Right lung (tissue), 10 donors: Measurements from ENCODE around the gene SCP2. TPM values are rescaled to one million over a fixed set of nuclear protein-coding genes. Genes with fewer than 3 reads are reported as not detected.

ENCODE experiments used
- DNase-seq, 2 donors: peaks; one replicate each; pipeline ENCODE4 v3.0.0-alpha.2; 2013
- long read RNA-seq, 8 donors: transcript quantifications; one replicate each; lab custom pipeline, GENCODE V29; 2026
- polyA plus RNA-seq, 5 donors: library from polyadenylated mRNA; unstranded; fragments of 120-200 nt; gene quantifications; one replicate each; pipeline versions ENCODE4 v1.2.1 to v1.2.3, GENCODE V29; 2013; ENCODE audit warnings: inconsistent platforms in 1 of 5, low replicate concordance in 1 of 5; ENCODE audit not compliant: insufficient read length in 5 of 5, insufficient read depth in 1 of 5

Gene SCP2, protein sequence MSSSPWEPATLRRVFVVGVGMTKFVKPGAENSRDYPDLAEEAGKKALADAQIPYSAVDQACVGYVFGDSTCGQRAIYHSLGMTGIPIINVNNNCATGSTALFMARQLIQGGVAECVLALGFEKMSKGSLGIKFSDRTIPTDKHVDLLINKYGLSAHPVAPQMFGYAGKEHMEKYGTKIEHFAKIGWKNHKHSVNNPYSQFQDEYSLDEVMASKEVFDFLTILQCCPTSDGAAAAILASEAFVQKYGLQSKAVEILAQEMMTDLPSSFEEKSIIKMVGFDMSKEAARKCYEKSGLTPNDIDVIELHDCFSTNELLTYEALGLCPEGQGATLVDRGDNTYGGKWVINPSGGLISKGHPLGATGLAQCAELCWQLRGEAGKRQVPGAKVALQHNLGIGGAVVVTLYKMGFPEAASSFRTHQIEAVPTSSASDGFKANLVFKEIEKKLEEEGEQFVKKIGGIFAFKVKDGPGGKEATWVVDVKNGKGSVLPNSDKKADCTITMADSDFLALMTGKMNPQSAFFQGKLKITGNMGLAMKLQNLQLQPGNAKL
- 100 to 1,000 TPM; 133 to 168 (median 157) TPM for polyA plus RNA-seq
- long read RNA-seq, donor 1, transcript SCP2-203 (16 exons, 2,811 nt) = minor isoform, 17 of 97 reads
- long read RNA-seq, donor 1, transcript SCP2-205 (4 exons, 1,298 nt) = minor isoform, 6 of 97 reads
- long read RNA-seq, donor 1, transcript SCP2-207 (5 exons, 894 nt) = major isoform, 69 of 97 reads
- long read RNA-seq, donor 1, partial matches to known transcripts = 0 of 97 reads
- long read RNA-seq, donor 1, other reads (novel, unspliced or antisense) = 0 of 97 reads
- long read RNA-seq, donor 2, transcript SCP2-207 (5 exons, 894 nt) = major isoform, 44 of 58 reads
- long read RNA-seq, donor 2, transcript SCP2-203 (16 exons, 2,811 nt) = minor isoform, 7 of 58 reads
- long read RNA-seq, donor 2, partial matches to known transcripts = 0 of 58 reads
- long read RNA-seq, donor 2, other reads (novel, unspliced or antisense) = 5 of 58 reads
- long read RNA-seq, donor 3, transcript SCP2-205 (4 exons, 1,298 nt) = minor isoform, 5 of 67 reads
- long read RNA-seq, donor 3, transcript SCP2-207 (5 exons, 894 nt) = major isoform, 43 of 67 reads
- long read RNA-seq, donor 3, transcript SCP2-203 (16 exons, 2,811 nt) = minor isoform, 11 of 67 reads
- long read RNA-seq, donor 3, partial matches to known transcripts = 5 of 67 reads
- long read RNA-seq, donor 3, other reads (novel, unspliced or antisense) = 0 of 67 reads
- long read RNA-seq, donor 4, transcript SCP2-203 (16 exons, 2,811 nt) = minor isoform, 7 of 43 reads
- long read RNA-seq, donor 4, transcript SCP2-207 (5 exons, 894 nt) = major isoform, 25 of 43 reads
- long read RNA-seq, donor 4, partial matches to known transcripts = 11 of 43 reads
- long read RNA-seq, donor 4, other reads (novel, unspliced or antisense) = 0 of 43 reads
- long read RNA-seq, donor 5, transcript SCP2-205 (4 exons, 1,298 nt) = minor isoform, 5 of 129 reads
- long read RNA-seq, donor 5, transcript SCP2-207 (5 exons, 894 nt) = major isoform, 71 of 129 reads
- long read RNA-seq, donor 5, transcript SCP2-203 (16 exons, 2,811 nt) = minor isoform, 12 of 129 reads
- long read RNA-seq, donor 5, partial matches to known transcripts = 38 of 129 reads
- long read RNA-seq, donor 5, other reads (novel, unspliced or antisense) = 0 of 129 reads
- long read RNA-seq, donor 6, transcript SCP2-207 (5 exons, 894 nt) = major isoform, 83 of 98 reads
- long read RNA-seq, donor 6, transcript SCP2-203 (16 exons, 2,811 nt) = minor isoform, 12 of 98 reads
- long read RNA-seq, donor 6, partial matches to known transcripts = 0 of 98 reads
- long read RNA-seq, donor 6, other reads (novel, unspliced or antisense) = 0 of 98 reads
- long read RNA-seq, donor 7, transcript SCP2-203 (16 exons, 2,811 nt) = minor isoform, 8 of 79 reads
- long read RNA-seq, donor 7, transcript SCP2-207 (5 exons, 894 nt) = major isoform, 68 of 79 reads
- long read RNA-seq, donor 7, partial matches to known transcripts = 0 of 79 reads
- long read RNA-seq, donor 7, other reads (novel, unspliced or antisense) = 0 of 79 reads
- long read RNA-seq, donor 8, transcript SCP2-207 (5 exons, 894 nt) = major isoform, 21 of 26 reads
- long read RNA-seq, donor 8, partial matches to known transcripts = 0 of 26 reads
- long read RNA-seq, donor 8, other reads (novel, unspliced or antisense) = 0 of 26 reads

- DNase-seq = peak; percentile 62 to 71
These were observed at the start of gene SCP2 for GRCh38 chr1:52927212-52928014. SCP2 (plus strand) TSS chr1:52927276; CDS start chr1:52927397, 121 bp downstream.

GRCh38 chr1:52877554-52877953 is 49.5 kb upstream of the SCP2 start:
- DNase-seq = no peak

DNA sequence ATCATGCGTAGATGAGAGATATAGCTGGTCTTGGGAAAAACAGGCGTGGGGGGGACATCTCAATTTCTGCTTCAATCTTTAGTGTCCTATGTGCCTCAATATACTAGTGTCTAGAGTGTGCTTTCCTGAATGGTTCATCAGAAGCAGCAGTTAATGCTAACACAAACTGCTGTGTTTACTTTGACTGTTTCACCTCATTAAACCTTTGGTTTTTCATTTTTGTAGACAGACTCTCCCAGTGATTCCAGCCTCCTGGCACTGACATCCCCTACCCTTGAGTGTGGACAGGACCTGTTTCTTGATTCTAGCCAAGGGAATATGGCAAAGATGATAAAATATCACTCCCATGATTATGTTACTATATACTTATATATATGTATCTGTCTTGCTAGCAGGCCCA is 46.9 kb upstream of the SCP2 start:
- no peak for DNase-seq

DNA sequence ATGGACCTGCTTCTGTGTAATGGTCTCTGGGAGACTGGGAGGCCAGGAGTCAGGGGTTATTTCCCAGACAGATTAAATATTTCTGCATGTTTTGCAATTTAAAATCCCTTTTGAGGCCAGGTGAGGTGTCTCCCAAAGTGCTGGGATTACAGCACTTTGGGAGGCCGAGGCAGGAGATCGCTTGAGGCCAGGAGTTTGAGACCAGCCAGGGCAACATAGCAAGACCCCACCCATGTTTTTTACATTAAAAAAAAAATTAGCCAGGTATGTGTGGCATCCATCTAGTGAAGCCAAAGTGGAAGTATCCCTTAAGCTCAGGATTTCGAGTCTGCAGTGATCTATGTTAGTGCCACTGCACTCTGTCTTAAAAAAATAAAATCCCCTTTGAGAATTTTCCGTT is 39.6 kb upstream of the SCP2 start:
- DNase-seq = no peak

DNA sequence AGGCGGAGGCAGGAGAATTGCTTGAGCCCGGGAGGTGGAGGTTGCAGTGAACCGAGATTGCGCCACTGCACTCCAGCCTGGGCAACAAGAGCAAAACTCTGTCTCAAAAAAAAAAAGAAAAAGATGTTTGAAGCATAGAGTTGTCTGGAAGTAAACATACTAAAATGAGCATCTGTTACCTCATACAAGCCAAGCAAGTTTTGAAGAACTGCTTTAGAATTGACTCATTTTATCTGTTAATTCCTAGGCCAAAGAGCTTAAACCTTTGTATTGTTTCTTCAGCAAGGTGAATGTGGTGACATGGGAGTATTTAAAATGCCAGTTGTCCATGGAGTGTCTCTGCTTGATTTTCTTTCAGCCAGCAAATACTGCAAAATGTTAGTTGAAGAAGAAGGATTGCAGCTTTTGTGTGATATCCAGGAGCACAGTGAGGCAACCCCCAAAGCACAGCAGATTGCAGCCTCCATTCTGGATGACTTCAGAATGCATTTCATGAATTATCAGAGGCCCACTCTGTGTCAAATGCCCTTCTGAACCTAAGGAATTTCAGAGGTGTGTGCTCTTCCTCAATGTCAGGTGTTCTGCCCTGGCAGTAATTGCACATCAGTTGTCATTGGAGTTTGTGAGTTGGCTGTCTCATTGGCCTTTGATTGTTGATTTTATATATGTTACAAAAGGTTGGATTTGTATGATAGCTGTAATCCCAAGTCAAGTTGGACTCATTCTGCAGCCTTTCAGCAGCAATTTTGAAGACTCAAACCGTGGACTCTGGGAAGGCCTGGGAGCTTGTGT is 34.5 kb upstream of the SCP2 start:
- DNase-seq = no peak

GRCh38 chr1:52899445-52899894 is 27.6 kb upstream of the SCP2 start:
- DNase-seq = no peak

GRCh38 chr1:52900402-52900801 is 26.7 kb upstream of the SCP2 start:
- DNase-seq = no peak

GRCh38 chr1:52901384-52901783 is 25.7 kb upstream of the SCP2 start:
- DNase-seq = no peak

GRCh38 chr1:52904208-52904926 is 22.7 kb upstream of the SCP2 start:
- DNase-seq = no peak

GRCh38 chr1:52904927-52905698 is 22.0 kb upstream of the SCP2 start:
- no peak for DNase-seq

GRCh38 chr1:52906135-52906603 is 20.9 kb upstream of the SCP2 start:
- DNase-seq = no peak

DNA sequence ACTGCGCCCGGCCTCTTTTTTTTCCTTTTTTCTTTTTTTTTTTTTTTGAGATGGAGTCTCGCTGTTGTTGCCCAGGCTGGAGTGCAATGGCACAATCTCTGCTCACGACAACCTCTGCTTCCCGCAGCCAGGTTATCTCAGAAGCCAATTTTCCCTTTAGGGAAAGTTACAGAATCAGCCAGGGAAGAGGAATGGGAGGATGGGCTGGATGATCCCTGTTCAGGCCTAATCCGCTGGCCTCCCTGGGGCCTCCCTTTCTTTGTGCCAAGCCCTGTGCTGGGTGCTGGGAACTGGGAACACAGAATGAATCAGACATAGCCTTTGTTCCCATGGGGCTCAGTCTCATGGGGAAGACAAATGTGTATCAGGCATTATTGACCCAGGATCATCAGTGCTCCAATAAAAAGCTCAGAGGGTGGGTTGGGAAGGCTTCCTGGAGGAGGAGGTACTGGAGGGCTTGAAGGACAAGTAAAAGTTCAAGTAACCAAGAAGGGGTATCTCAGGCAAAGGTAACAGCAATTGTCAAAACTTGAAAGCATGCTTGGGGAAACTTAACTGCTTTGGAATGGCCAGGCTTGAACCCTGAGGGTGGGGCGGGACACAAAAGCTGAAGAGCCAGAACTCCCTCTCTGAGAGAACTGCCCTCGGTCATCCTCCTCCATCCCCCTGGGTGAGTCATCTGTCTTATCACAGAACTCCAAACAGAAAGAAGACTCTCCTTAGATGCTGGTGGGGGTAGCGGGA is 19.8 kb upstream of the SCP2 start:
- DNase-seq = no peak

GRCh38 chr1:52907812-52908153 is 19.3 kb upstream of the SCP2 start:
- no peak for DNase-seq

DNA sequence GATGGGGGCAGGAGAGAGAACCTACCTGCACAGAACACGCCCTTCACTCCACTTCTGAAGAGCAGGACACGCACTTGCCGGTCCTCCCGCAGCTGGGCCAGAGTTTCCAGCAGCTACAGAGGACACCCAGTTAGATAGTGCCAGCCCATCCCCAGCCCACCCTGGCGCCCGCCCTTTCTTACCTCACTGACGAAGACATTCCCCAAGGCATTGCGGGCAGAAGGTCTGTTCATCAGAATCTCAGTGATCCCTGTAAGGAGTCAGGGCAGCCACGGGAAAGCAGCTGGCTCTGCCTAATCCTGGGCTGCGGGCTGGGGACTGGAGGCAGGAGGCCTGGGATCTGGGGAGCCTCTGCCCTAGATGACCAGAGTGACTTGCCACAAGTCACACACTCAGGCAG is 15.5 kb upstream of the SCP2 start:
- no peak for DNase-seq

DNA sequence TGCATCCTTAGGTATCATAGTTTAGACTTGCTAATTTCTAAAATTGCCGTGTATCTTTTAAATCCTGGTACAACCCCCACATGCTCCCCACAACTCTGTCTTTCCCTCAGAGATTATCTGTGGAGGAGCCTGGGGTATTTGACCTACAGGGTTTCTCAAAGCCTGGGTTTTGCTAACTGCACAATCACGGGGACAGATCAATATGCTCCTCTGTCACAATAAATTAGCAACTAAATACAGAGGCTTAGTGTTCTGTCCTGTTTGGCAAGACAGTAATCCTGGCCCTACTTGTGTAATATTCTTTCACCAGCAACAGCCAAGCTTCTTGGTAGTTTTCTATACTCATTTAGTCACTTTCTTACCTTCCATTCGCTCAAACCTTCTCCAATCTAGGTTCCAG is 14.1 kb upstream of the SCP2 start:
- no peak for DNase-seq

DNA sequence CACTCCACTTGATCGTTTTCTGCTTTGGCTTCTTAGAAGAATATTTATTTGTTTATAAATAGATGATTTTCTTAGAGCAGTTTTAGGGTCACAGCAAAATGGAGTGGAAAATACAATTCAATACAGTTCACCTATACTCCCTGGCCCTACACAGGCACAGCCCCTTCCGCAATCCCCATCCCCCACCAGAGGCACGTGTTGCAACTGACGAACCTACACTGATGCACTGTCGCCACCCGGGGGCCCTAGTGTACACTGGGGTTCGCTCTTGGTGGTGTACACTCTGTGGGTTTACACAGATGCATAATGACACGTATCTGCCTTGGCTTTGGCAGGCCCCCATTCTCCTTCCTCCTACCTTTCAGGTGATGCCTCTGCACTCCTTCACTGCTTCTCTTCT is 13.5 kb upstream of the SCP2 start:
- no peak for DNase-seq
